Sciatic nerve (tissue), 2 donors: ENCODE results near the gene ZNF576. TPM values are rescaled to one million over a fixed set of nuclear protein-coding genes. Genes with fewer than 3 reads are reported as not detected.
"Not testable (repeated sequence)": the region's sequence is repeated elsewhere in the genome, so short reads cannot be mapped to it uniquely, and the experiment has no call there.

ENCODE experiments used
- ATAC-seq: fragments of 200-7000 bp; cut with Tn5 transposase; one replicate; pipeline ENCODE4 v1.9.1; 2020; ENCODE audit warnings: mild to moderate bottlenecking, moderate library complexity
- DNase-seq: peaks from one replicate; pipeline ENCODE4 v3.0.0-alpha.2; 2020; ENCODE audit warnings: low spot score
- intact Hi-C: fragments of 100-400 bp; cut with DNase I; formaldehyde crosslinking; loops from one replicate; pipeline ENCODE4 v1.14.2; 2022
- total RNA-seq: library from RNA; stranded (reverse); fragmentation: NEBNext Ultra II Directional; extraction: Animal tissue kit (Norgen Biotek cat#: 25700); gene quantifications from one replicate; pipeline ENCODE4 v1.2.1, GENCODE V29; 2021
- donor health status: DM: no; HTN: no; CAD: no.
- donor health status: DM: no; HTN: no; CAD: no.

ZNF576 gene
- total RNA-seq, result 14.3 TPM

- ATAC-seq (peak; percentile 97), DNase-seq (peak; percentile 100)
- intact Hi-C loops, result loop anchor here (10.0 kb wide), 1 partner anchor 59 kb away; no protein-coding TSS in a partner anchor
Observed at GRCh38 chr19:43595999-43596841, at the start of gene ZNF576, which contains the start of gene IRGQ. Gene ZNF576, plus strand, starts transcription at chr19:43596595. Its CDS starts 514 bp downstream, at chr19:43597109. Gene IRGQ, minus strand, starts transcription at chr19:43596134. Its CDS starts 796 bp downstream, at chr19:43595338.

- intact Hi-C loops, ATAC-seq, DNase-seq: not testable (repeated sequence)
Observed at GRCh38 chr19:43547926-43548325, 48.5 kb upstream of the ZNF576 start.

GRCh38 chr19:43548706-43549105, 47.7 kb upstream of the ZNF576 start:
- intact Hi-C loops, result no loop called here
- no peak for DNase-seq
- no peak for ATAC-seq

- intact Hi-C loops, result no loop called here
- no peak for DNase-seq
- ATAC-seq, result no peak
Observed at GRCh38 chr19:43551399-43552197, 44.8 kb upstream of the ZNF576 start.

- intact Hi-C loops, result no loop called here
- DNase-seq, result no peak
- ATAC-seq, result no peak
Observed at GRCh38 chr19:43552198-43552450, 44.3 kb upstream of the ZNF576 start.

GRCh38 chr19:43552616-43553015, 43.8 kb upstream of the ZNF576 start:
- DNase-seq, result no peak
- intact Hi-C loops, result no loop called here
- no peak for ATAC-seq

- DNase-seq, result no peak
- intact Hi-C loops, result no loop called here
- no peak for ATAC-seq
Observed at GRCh38 chr19:43553656-43554055, 42.7 kb upstream of the ZNF576 start.

GRCh38 chr19:43554317-43554895, 42.0 kb upstream of the ZNF576 start:
- no peak for DNase-seq
- intact Hi-C loops, result no loop called here
- no peak for ATAC-seq

- DNase-seq (peak; percentile 82), ATAC-seq (peak; percentile 64)
- intact Hi-C loops, result no loop called here
Observed at GRCh38 chr19:43555185-43555770, 41.1 kb upstream of the ZNF576 start.

- no peak for DNase-seq
- no peak for ATAC-seq
- intact Hi-C loops, result no loop called here
Observed at GRCh38 chr19:43560687-43561086, 35.7 kb upstream of the ZNF576 start.

GRCh38 chr19:43561139-43561970, 35.0 kb upstream of the ZNF576 start:
- DNase-seq (no peak), ATAC-seq (no peak)
- intact Hi-C loops, result no loop called here

GRCh38 chr19:43562226-43562697, 34.1 kb upstream of the ZNF576 start:
- DNase-seq, result no peak
- intact Hi-C loops, result no loop called here
- ATAC-seq, result no peak

GRCh38 chr19:43562698-43563241, 33.6 kb upstream of the ZNF576 start:
- intact Hi-C loops, result no loop called here

GRCh38 chr19:43563816-43564457, 32.5 kb upstream of the ZNF576 start:
- intact Hi-C loops, result no loop called here
- DNase-seq (no peak), ATAC-seq (no peak)

More at GRCh38 chr19:43562698-43563241, 33.6 kb upstream of the ZNF576 start:
- DNase-seq (peak; percentile 83), ATAC-seq (peak; percentile 88)

GRCh38 chr19:43564800-43565199, 31.6 kb upstream of the ZNF576 start:
- intact Hi-C loops, result no loop called here
- no peak for ATAC-seq
- no peak for DNase-seq

- intact Hi-C loops, result no loop called here
- no peak for DNase-seq
- no peak for ATAC-seq
Observed at GRCh38 chr19:43569657-43570056, 26.7 kb upstream of the ZNF576 start.

GRCh38 chr19:43570174-43570791, 26.1 kb upstream of the ZNF576 start:
- intact Hi-C loops, result no loop called here
- ATAC-seq (no peak), DNase-seq (no peak)
